Caco-2 (cell line): ENCODE results near the gene UBR3. TPM values are rescaled to one million over a fixed set of nuclear protein-coding genes. Genes with fewer than 3 reads are reported as not detected.

Experiments
- BruUV-seq: library from RNA; stranded (reverse); fragments of 400-500 nt; replicated peaks from 2 replicates; lab custom pipeline; 2021; lab: Mats Ljungman, UMichigan
- CTCF ChIA-PET: fragments of 300-600 bp; sonication (Branson Sonifier 250); formaldehyde crosslinking; loops from one replicate; lab custom pipeline; 2022; ENCODE audit warnings: antibody characterized with exemption; lab: Charles Lee
- POLR2A ChIA-PET: fragments of 300-600 bp; sonication (Branson Sonifier 250); formaldehyde crosslinking; loops from one replicate; lab custom pipeline; 2022; ENCODE audit warnings: antibody characterized with exemption; lab: Charles Lee
- DNase-seq, 2 experiments: peaks; one replicate each; pipeline versions ENCODE4 v3.0.0 to v3.0.0-alpha.2; 2020 to 2022
- H3K27me3 ChIP-seq: replicated peaks from 2 replicates; pipeline ENCODE4 v1.6.0; 2011; ENCODE audit warnings: low read length; ENCODE audit not compliant: control insufficient read depth, insufficient read depth
- H3K36me3 ChIP-seq: 2 replicates; pipeline ENCODE4 v1.5.1; 2011; ENCODE audit warnings: low read length; ENCODE audit not compliant: control insufficient read depth, insufficient read depth
- H3K4me1 ChIP-seq: fragments of 250-450 bp; sonication (Bioruptor Pico); 2 replicates; pipeline ENCODE4 v1.5.1; 2020; ENCODE audit warnings: mild to moderate bottlenecking
- H3K4me3 ChIP-seq: 2 replicates; pipeline ENCODE4 v1.5.1; 2011; ENCODE audit warnings: low read depth, mild to moderate bottlenecking, control low read depth, low read length
- H3K9me3 ChIP-seq: fragments of 250-450 bp; sonication (Bioruptor Pico); 2 replicates; pipeline ENCODE4 v1.5.1; 2020; ENCODE audit warnings: mild to moderate bottlenecking, moderate library complexity
- H3K27ac Mint-ChIP-seq: one replicate; pipeline ENCODE4 v1.8.0; 2022; ENCODE audit warnings: mixed read lengths; ENCODE audit not compliant: unreplicated experiment
- H3K27me3 Mint-ChIP-seq: one replicate; pipeline ENCODE4 v1.8.0; 2022; ENCODE audit warnings: mixed read lengths; ENCODE audit not compliant: insufficient read depth, unreplicated experiment
- H3K36me3 Mint-ChIP-seq: one replicate; pipeline ENCODE4 v1.8.0; 2022; ENCODE audit warnings: mild to moderate bottlenecking, mixed read lengths; ENCODE audit not compliant: insufficient read depth, unreplicated experiment
- H3K4me1 Mint-ChIP-seq: one replicate; pipeline ENCODE4 v1.8.0; 2022; ENCODE audit warnings: low read depth, mixed read lengths; ENCODE audit not compliant: unreplicated experiment
- H3K4me3 Mint-ChIP-seq: one replicate; pipeline ENCODE4 v1.8.0; 2022; ENCODE audit warnings: mild to moderate bottlenecking, moderate library complexity, mixed read lengths; ENCODE audit not compliant: unreplicated experiment
- H3K9me3 Mint-ChIP-seq: one replicate; pipeline ENCODE4 v1.8.0; 2022; ENCODE audit warnings: mixed read lengths; ENCODE audit not compliant: unreplicated experiment
- intact Hi-C: fragments of 100-400 bp; cut with micrococcal nuclease; formaldehyde crosslinking; loops from one replicate; pipeline ENCODE4 v1.10.0; 2022; ENCODE audit not compliant: unreplicated experiment
- total RNA-seq: library from RNA; stranded (reverse); gene quantifications from 2 replicates; pipeline ENCODE4 v1.2.3, GENCODE V29; 2022
- TF ChIP-seq, protein P1 (sequence below), 2 experiments: fragments of 200-600 bp in 1 of 2; IDR thresholded peaks; 1 replicate in 1 of 2; 2 replicates in 1 of 2; pipeline versions ENCODE4 v1.5.1 to v1.8.0; 2011 to 2022; ENCODE audit warnings: antibody characterized with exemption in 1 of 2, control low read depth in 1 of 2, inconsistent platforms in 1 of 2, low read depth in 1 of 2, low read length in 1 of 2, mild to moderate bottlenecking in 1 of 2, moderate library complexity in 1 of 2; ENCODE audit not compliant: insufficient read depth in 1 of 2, severe bottlenecking in 1 of 2, unreplicated experiment in 1 of 2

Gene UBR3
- total RNA-seq, 1 experiment from 2014 or later, result 35.7 TPM

DNA sequence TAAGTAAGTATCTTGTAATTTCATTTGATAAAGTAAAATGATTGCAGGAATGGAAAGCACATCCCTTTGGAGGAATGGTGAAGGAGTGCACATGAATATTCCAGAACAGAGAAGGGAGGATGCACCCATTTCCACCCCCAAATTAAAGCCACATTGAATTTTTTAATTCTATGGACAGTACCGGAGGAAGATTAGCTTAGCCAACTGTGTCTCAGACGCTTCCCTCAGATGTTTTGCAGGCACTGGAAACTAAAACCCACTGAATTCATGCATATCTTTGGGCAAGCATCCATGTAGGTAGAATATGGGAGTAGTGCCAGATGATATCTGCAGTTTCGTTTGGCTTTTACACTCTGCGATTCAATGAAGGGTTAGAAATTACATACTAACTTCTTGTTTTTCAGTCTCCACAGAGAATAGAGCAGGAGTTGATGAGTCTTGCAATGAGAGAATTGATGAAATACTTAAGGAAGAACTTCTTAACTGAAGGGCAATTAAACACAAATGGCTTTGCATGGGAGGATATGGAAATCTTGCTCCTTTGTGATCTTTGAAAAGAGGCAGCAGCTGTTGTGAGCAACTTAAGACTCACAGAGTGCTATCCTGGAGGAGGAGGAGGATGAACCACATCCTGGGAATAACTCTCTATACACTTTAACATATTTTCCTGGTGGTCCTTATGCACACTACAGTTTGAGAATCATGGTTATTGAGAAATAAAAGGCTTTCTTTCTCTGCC is 279.0 kb downstream of the UBR3 start:
- CTCF ChIA-PET, result no interaction called here
- H3K4me3 ChIP-seq, result no peak overlapping the region
- no peaks in the 10 kb centered on the region for H3K4me1 ChIP-seq
- Mint-ChIP-seq H3K27me3 (no peaks in the 10 kb centered on the region), H3K4me1 (no peaks in the 10 kb centered on the region), H3K36me3 (no peaks in the 10 kb centered on the region), H3K27ac (no peak overlapping the region), H3K4me3 (no peak overlapping the region), H3K9me3 (no peaks in the 10 kb centered on the region)
- H3K27me3 ChIP-seq, result no peaks in the 10 kb centered on the region
- no peaks in the 10 kb centered on the region for H3K36me3 ChIP-seq
- TF ChIP-seq, protein P1, sequence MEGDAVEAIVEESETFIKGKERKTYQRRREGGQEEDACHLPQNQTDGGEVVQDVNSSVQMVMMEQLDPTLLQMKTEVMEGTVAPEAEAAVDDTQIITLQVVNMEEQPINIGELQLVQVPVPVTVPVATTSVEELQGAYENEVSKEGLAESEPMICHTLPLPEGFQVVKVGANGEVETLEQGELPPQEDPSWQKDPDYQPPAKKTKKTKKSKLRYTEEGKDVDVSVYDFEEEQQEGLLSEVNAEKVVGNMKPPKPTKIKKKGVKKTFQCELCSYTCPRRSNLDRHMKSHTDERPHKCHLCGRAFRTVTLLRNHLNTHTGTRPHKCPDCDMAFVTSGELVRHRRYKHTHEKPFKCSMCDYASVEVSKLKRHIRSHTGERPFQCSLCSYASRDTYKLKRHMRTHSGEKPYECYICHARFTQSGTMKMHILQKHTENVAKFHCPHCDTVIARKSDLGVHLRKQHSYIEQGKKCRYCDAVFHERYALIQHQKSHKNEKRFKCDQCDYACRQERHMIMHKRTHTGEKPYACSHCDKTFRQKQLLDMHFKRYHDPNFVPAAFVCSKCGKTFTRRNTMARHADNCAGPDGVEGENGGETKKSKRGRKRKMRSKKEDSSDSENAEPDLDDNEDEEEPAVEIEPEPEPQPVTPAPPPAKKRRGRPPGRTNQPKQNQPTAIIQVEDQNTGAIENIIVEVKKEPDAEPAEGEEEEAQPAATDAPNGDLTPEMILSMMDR (IDR thresholded peaks at IDR 0.05; ENCODE audit: insufficient read depth in 1 of 2, low read depth in 1 of 2, low read length in 1 of 2, severe bottlenecking in 1 of 2, unreplicated experiment in 1 of 2), result no peak
- POLR2A ChIA-PET, result no interaction called here
- intact Hi-C loops, result no loop called here
- H3K9me3 ChIP-seq, result peaks cover 2% of the 10 kb centered on the region; the same call in 1 of the 2 replicates
- no TSS peak for BruUV-seq
- no peak for DNase-seq

DNA sequence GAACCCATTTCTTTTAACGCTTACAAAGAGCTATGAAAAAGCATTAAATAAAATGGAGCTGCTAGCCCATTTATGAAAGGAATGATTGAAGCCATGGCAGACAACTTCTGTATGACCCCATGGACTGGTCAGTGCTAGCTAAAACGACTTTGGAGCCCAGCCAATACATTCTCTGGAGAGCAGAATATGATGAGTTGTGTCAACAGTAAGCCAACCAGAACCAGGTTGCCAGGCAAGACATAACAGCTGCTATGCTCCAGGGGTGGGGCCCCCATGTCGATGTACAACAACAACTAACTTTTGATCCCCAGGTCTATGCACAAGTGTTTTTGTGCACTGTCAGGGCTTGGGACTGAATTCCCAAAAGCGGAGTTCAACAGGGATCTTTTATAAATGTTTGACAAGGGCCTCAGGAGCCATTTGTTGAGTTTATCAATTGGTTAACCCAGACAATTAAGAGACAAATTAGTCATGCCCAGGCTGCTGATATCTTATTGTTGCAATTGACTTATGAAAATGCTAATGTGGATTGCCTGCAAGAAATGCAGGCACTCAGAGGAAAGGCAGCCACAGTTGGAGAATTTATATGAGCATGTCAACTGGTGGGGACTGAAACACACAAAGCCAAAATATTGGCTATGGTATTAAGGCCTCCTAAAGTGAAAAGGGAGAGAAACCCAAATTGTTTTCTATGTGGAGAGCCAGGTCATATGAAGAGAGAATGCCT is 286.1 kb downstream of the UBR3 start:
- no peaks in the 10 kb centered on the region for H3K27me3 ChIP-seq
- intact Hi-C loops, result no loop called here
- H3K4me3 ChIP-seq, result no peak overlapping the region
- no peaks in the 10 kb centered on the region for H3K36me3 Mint-ChIP-seq
- BruUV-seq, result no TSS peak
- H3K27ac Mint-ChIP-seq, result no peak overlapping the region
- ChIA-PET CTCF (interaction anchor here (0.6 kb wide), 1 partner anchor 20 kb away, joined by 3 read pairs; no protein-coding TSS in a partner anchor), POLR2A (no interaction called here)
- peaks cover 22% of the 10 kb centered on the region for H3K9me3 ChIP-seq
- DNase-seq, result no peak
- H3K4me1 ChIP-seq, result no peaks in the 10 kb centered on the region
- H3K4me3 Mint-ChIP-seq, result no peak overlapping the region
- H3K36me3 ChIP-seq, result no peaks in the 10 kb centered on the region
- H3K9me3 Mint-ChIP-seq, result peaks cover 15% of the 10 kb centered on the region
- no peaks in the 10 kb centered on the region for H3K4me1 Mint-ChIP-seq
- no peaks in the 10 kb centered on the region for H3K27me3 Mint-ChIP-seq
- TF ChIP-seq, protein P1 (IDR thresholded peaks at IDR 0.05; ENCODE audit: insufficient read depth in 1 of 2, low read depth in 1 of 2, low read length in 1 of 2, severe bottlenecking in 1 of 2, unreplicated experiment in 1 of 2), result no peak

DNA sequence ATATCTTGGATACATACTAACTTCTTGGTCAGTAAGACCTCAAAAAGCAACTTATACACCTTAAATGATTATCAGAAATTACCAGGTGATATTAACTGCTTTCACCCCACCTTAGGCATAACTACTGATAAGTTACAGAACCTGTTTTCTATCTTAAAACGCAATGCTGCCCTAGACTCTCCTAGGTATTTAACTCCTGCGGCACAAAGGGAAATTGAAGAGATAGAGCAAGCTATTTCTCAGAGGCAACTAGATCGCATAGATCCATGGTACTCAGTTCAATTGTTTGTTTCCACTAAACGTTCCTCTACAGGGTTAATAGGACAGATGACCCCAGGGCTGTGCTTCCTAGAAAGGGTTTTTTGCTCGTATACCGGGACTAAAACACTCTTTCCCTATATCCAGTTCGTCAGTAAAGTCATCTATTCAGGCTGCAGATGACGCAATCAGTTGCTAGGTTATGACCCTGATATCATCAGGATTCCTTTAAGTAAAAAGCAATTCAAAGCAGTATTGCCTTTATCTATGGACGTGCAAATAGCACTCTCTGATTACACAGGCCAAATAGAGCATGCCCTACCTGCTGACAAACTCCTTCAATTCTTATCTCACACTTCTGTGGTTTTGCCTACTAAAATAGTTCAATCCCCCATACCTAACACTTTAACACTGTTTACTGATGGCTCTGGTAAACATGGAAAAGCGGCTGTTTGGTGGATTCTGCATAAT is 288.4 kb downstream of the UBR3 start:
- Histone ChIP-seq H3K36me3 (no peaks in the 10 kb centered on the region), H3K4me1 (no peaks in the 10 kb centered on the region), H3K4me3 (no peak overlapping the region), H3K9me3 (peaks cover 42% of the 10 kb centered on the region), H3K27me3 (no peaks in the 10 kb centered on the region)
- no peaks in the 10 kb centered on the region for H3K4me1 Mint-ChIP-seq
- ChIA-PET CTCF (no interaction called here), POLR2A (no interaction called here)
- intact Hi-C loops, result no loop called here
- no peak overlapping the region for H3K4me3 Mint-ChIP-seq
- peaks cover 25% of the 10 kb centered on the region for H3K9me3 Mint-ChIP-seq
- H3K27ac Mint-ChIP-seq, result no peak overlapping the region
- BruUV-seq, result no TSS peak
- H3K36me3 Mint-ChIP-seq, result no peaks in the 10 kb centered on the region
- peak in 1 of 2 experiments; percentile 22 for DNase-seq
- no peaks in the 10 kb centered on the region for H3K27me3 Mint-ChIP-seq
- TF ChIP-seq, protein P1 (IDR thresholded peaks at IDR 0.05; ENCODE audit: insufficient read depth in 1 of 2, low read depth in 1 of 2, low read length in 1 of 2, severe bottlenecking in 1 of 2, unreplicated experiment in 1 of 2), result no peak
